ENCODE results near the gene SAYSD1.

SAYSD1 gene

GRCh38 chr6:39108041-39108839, 6.7 kb downstream of the SAYSD1 start:
- no peak for DNase-seq (ENCODE audit: low spot score)

DNA sequence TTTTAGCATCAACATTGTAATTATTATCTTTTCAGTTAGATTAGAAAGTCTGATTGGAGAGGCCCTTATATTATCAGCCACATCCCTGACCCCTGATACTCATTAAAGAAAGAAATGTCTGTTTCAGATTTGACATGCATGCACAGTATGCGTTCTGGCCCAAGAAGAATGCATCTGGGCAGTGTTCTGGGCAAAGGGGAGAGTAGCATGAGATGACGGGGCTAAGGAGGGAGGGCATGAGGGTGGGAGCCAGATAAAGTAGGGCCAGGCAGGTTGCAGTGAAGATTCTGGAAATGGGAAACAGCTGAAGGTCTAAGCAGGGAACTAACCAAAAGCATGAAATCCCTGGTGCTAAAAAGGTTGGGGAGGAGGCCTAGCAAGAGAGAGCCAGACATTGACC, 7.3 kb downstream of the SAYSD1 start:
- no peak for DNase-seq (ENCODE audit: low spot score)

- no peak for DNase-seq (ENCODE audit: low spot score)
Observed at GRCh38 chr6:39107034-39107433, 8.0 kb downstream of the SAYSD1 start.

- DNase-seq (ENCODE audit: low spot score): no peak
Observed at GRCh38 chr6:39104528-39104927, 10.5 kb downstream of the SAYSD1 start.

GRCh38 chr6:39102821-39103136, 12.2 kb downstream of the SAYSD1 start:
- no peak for DNase-seq (ENCODE audit: low spot score)

- DNase-seq (ENCODE audit: low spot score): no peak
Observed at GRCh38 chr6:39102071-39102820, 12.7 kb downstream of the SAYSD1 start.

DNA sequence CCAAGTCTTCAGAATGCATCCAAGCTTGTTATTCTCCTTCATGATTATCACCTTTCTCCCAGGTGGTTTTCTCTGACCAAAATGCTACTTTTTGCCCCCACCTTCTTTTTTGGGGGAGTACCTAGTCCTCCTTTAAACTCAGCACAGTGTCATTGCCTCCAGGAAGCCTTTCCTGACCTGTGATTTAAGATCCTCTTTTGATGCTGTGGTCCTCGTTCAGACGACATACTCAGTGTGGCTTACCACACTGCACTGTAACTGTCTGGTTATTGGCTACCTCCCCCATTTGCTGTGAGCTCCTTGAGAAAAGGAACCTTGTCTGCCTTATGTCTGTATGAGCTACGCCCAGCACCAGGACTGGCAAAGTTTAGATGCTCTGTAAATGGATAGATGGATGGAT, 14.6 kb downstream of the SAYSD1 start:
- no peak for DNase-seq (ENCODE audit: low spot score)

DNA sequence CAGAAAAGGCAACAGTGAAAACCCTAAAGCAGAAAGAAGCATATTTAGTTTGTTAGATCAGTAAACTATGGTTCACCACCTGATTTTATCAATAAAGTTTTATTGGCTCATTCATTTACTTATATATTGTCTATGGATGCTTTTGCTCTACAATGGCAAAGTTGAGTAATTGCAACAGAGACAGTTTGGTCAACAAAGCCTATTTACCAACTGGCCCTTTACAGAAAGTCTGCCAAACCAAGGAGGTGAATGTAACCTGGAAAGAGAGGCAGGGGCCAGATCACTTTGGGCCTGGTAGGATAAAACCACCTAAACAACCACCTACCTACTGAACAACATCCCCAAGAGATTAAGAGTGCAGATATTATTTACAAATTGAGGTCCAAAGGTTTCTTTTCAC, 19.4 kb downstream of the SAYSD1 start:
- no peak for DNase-seq (ENCODE audit: low spot score)

DNA sequence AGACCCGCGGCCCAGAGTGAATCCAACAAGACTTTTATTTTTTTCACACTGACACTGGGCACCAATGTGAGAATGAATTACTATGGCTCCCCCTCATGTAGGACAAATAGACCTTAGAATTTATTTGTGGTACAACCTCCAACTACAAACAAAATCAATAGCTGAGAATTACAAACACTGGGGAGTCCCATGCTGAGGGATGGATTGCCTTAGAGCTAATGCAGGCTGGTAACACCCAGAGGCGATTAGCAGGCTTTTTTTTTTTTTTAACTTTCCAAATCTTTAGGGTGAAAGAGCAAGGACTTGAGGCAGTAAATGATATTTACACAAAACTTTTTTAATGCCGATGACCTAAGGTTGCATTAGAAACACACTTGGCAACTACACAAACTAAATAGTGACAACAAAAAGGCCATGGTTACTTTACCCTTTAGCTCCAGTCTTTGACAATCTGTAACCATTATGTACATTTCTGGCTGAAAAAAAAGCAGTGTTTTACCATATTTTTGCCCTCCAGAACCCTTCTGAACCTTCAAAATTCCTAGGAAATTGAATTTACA, 21.8 kb downstream of the SAYSD1 start:
- DNase-seq (ENCODE audit: low spot score): no peak

DNA sequence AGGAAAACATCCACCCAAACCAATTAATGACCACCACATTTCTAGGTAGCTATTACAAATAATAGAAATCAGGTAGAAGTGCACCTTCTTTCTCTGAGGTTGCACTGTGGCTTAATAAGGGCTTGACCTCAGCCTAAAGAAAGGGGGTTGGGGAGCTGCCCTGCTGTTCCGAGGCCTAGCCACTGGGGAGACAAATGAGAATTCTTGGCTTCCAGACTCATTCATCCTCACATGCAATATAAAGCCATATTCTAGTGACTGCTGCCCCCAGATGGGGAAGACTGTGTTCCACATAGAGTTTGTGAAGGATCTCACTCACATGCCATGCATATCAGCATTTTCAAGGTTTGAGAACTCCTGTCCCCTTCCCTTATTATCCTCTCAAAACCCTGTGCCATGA, 22.9 kb downstream of the SAYSD1 start:
- DNase-seq (ENCODE audit: low spot score): no peak

- DNase-seq (ENCODE audit: low spot score): no peak
Observed at GRCh38 chr6:39091220-39091619, 23.8 kb downstream of the SAYSD1 start.

- DNase-seq (ENCODE audit: low spot score): no peak
Observed at GRCh38 chr6:39090036-39090435, 24.9 kb downstream of the SAYSD1 start.

- no peak for DNase-seq (ENCODE audit: low spot score)
Observed at GRCh38 chr6:39088331-39088730, 26.7 kb downstream of the SAYSD1 start.

DNA sequence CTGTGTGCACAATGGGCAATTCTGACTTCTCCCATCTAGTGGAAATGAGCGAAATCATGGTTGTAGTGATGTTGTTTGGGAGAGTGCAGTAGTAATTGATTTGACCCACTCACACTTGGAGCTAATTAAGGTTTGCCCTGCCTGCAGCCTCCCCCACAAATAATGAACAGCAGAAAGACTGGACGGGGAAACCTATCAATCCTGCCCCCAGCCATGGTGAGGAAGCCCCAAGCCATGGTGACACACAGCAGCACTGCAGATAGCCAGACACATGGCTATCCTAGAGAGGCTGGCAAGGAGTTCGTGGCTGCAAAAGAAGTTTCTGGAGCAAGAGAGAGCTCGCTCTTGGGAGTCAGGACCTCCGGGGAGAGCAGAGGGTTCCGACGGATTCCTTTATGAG, 27.8 kb downstream of the SAYSD1 start:
- no peak for DNase-seq (ENCODE audit: low spot score)

DNA sequence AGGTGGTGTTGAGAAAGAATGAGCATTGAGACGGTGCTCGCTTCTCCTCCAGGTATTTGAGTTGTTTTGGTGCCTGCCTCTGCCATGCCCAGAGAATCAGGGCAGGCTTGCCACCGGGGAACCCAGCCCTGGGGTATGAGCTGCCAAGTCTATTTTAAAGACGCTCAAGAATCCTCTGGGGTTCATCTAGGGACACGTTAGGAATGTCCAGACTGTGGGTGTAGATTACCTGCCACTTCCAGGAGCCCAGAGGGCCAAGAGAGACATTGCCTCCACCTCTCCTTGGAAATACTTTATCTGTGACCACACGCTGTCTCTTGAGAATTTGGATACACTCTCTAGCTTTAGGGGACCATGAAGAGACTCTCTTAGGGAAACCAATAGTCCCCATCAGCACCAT, 28.3 kb downstream of the SAYSD1 start:
- no peak for DNase-seq (ENCODE audit: low spot score)

GRCh38 chr6:39086294-39086693, 28.7 kb downstream of the SAYSD1 start:
- DNase-seq (ENCODE audit: low spot score): no peak

DNA sequence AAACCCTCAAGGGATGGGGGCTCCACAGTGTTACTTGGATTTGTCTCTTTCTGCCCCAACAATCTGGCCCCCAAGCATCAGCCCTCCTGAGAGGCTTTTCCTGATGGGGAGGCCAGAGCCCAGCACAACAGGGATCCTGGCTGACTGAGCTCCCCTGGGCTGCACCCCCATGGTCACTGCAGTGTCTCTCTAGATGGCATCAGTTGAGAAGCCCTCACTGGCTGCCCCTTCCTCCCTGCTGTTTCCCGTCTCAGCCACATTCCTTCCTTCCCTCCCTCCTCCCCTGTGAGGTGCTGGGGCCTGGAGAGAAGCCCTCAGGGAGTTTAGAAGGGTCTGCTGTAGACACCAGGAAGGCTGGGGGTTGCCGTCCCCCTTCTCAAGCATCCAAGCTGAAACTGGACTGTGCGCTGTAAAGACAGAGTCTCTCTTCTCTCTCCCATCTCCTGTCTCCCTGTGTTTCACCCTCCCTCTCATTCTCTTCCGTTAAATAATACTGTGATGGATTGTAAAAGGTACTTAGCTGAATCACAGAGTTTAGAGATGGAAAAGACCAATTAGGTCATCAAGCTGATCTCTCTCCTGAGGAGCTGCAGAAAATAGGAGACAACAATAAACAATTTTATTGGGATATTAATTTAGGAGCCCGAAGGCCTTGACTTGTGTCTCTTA, 29.7 kb downstream of the SAYSD1 start:
- no peak for DNase-seq (ENCODE audit: low spot score)

DNA sequence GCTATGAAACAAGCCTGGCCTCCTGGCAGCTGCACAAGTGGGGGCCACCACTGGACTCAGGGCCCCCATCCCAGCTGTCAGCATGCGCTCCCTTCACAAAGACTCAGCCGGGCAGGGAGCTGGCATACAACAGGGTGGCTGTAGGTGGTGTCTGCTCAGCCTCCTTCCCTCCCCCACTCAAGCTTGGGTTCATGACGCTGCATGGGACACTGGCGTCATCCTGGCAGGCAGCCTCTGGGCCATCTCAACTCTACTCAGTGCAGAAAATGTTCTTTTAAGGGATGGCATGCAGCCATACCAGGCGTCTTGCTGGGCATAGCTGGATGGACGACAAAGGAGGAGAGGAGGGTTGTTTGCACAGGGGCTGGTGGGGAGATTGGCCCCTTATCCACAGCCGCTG, 30.5 kb downstream of the SAYSD1 start:
- no peak for DNase-seq (ENCODE audit: low spot score)

- DNase-seq (ENCODE audit: low spot score): no peak
Observed at GRCh38 chr6:39083231-39083634, 31.8 kb downstream of the SAYSD1 start.

GRCh38 chr6:39082310-39082709, 32.7 kb downstream of the SAYSD1 start:
- no peak for DNase-seq (ENCODE audit: low spot score)

DNA sequence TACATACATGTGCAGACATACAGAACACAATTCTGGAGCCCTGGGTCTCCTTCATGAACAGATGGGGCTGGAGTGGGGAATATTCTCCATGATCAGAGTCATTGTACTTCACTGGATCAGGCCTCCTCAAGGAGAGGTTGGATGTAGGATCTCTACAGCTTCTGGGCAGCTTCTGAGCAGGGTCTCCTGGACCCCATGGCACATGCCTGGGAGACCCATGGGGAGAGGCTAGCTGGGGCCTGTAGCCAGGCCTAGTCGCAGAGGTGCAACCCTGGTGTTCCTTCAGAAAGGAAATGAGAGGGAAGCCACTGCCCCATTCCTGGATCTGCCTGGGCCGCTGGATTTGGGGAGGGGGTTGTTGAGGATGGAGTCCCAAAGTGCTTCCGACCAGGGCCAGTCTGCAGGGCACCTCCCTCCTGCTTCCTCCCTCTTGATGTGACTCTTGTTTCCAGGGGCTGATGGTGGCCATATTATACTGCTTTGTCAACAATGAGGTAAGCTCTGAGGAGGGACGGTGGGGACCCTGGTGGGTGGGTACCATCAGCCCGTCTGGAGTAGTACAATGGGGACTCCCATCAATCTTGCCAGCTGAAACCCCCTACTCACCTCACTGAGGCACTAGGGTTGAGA, 34.6 kb downstream of the SAYSD1 start:
- no peak for DNase-seq (ENCODE audit: low spot score)

Data from CD4-positive, alpha-beta T cell treated with Interleukin-2 at 100 ng/mL for 4 hours (primary cell).